ENCODE measurements around the gene CFTR.
A peak's percentile ranks its signal among the peaks of the same experiment; 100 is the strongest.

CFTR gene

DNA sequence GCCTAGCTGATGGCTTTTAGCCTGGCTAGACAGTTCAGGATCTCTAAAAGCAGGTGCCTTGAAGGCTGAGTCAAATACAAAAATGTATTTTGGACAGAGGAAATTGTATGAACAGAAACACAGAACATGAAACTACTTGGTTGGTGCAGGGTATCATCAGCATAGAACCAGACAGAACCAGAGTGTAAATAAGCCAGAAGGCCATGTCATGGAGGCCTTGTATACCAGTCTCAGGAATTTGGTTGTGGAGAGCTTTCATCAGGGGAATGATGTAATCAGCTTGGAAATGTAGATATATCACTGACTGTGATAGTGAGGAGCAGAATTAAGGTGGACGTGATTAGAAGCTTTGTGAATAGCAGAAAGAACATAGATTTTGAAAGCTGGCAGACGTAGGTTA is 82.9 kb downstream of the CFTR start:
- Histone ChIP-seq H4K20me1 (ENCODE audit: insufficient read depth, low read length) (no peaks in the 10 kb centered on the region), H3K27me3 (ENCODE audit: insufficient read depth, low read length, poor library complexity) (no peaks in the 10 kb centered on the region), H3K36me3 (ENCODE audit: insufficient read depth, low read length) (no peaks in the 10 kb centered on the region), H2AFZ (ENCODE audit: low read depth, low read length) (no peak overlapping the region), H3K4me3 (ENCODE audit: low read depth in 1 of 2, low read length in 2 of 2) (no peak overlapping the region), H3K27ac (ENCODE audit: low read length) (no peak overlapping the region), H3K9me3 (ENCODE audit: insufficient read depth, low read length, severe bottlenecking) (no peaks in the 10 kb centered on the region), H3K4me1 (ENCODE audit: insufficient read depth, low read length) (peaks cover 5% of the 10 kb centered on the region; the same call in 1 of the 2 replicates), H3K79me2 (ENCODE audit: insufficient read depth, low read length) (no peaks in the 10 kb centered on the region), H3K9ac (ENCODE audit: low read depth, low read length) (no peak overlapping the region), H3K4me2 (ENCODE audit: insufficient read depth, low read length) (no peak overlapping the region)
- TF ChIP-seq EZH2 (IDR thresholded peaks at IDR 0.05; ENCODE audit: borderline replicate concordance, low read depth, low read length, severe bottlenecking): no peak
- TF ChIP-seq, protein P1, sequence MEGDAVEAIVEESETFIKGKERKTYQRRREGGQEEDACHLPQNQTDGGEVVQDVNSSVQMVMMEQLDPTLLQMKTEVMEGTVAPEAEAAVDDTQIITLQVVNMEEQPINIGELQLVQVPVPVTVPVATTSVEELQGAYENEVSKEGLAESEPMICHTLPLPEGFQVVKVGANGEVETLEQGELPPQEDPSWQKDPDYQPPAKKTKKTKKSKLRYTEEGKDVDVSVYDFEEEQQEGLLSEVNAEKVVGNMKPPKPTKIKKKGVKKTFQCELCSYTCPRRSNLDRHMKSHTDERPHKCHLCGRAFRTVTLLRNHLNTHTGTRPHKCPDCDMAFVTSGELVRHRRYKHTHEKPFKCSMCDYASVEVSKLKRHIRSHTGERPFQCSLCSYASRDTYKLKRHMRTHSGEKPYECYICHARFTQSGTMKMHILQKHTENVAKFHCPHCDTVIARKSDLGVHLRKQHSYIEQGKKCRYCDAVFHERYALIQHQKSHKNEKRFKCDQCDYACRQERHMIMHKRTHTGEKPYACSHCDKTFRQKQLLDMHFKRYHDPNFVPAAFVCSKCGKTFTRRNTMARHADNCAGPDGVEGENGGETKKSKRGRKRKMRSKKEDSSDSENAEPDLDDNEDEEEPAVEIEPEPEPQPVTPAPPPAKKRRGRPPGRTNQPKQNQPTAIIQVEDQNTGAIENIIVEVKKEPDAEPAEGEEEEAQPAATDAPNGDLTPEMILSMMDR (IDR thresholded peaks at IDR 0.05; ENCODE audit: borderline replicate concordance, extremely low read depth, low read length, poor library complexity, severe bottlenecking): no peak
- ATAC-seq (ENCODE audit: insufficient read depth, low read depth) (no peak), DNase-seq (no peak)

DNA sequence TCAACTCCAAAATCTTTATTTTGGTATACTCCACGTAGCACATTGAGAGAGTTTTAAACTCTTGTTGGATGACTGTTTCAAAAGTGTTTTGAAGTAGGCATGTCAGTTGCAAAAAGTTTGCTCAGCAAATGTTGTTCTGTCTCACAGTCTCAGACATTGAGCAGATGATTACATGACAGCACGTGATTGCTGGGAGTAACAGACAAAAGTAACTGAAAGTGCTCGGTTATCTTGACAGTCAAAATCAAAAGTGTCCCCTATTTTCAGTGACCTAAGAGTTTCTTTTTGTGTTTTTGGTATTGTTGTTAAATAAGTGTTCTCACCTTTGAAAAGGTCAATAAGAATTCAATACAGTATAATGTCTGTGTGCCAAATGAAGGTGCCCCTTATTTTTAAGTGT is 84.3 kb downstream of the CFTR start:
- no peak overlapping the region for H3K9ac ChIP-seq (ENCODE audit: low read depth, low read length)
- no peak overlapping the region for H3K4me3 ChIP-seq (ENCODE audit: low read depth in 1 of 2, low read length in 2 of 2)
- TF ChIP-seq EZH2 (IDR thresholded peaks at IDR 0.05; ENCODE audit: borderline replicate concordance, low read depth, low read length, severe bottlenecking): no peak
- TF ChIP-seq, protein P1 (IDR thresholded peaks at IDR 0.05; ENCODE audit: borderline replicate concordance, extremely low read depth, low read length, poor library complexity, severe bottlenecking): no peak
- peak overlapping the region; percentile 37 for H2AFZ ChIP-seq (ENCODE audit: low read depth, low read length)
- no peak overlapping the region for H3K27ac ChIP-seq (ENCODE audit: low read length)
- H3K4me1 ChIP-seq (ENCODE audit: insufficient read depth, low read length): peaks cover 5% of the 10 kb centered on the region; the same call in 1 of the 2 replicates
- no peak for DNase-seq
- H3K4me2 ChIP-seq (ENCODE audit: insufficient read depth, low read length): no peak overlapping the region
- H3K9me3 ChIP-seq (ENCODE audit: insufficient read depth, low read length, severe bottlenecking): no peaks in the 10 kb centered on the region
- no peak for ATAC-seq (ENCODE audit: insufficient read depth, low read depth)
- H3K27me3 ChIP-seq (ENCODE audit: insufficient read depth, low read length, poor library complexity): no peaks in the 10 kb centered on the region
- H3K79me2 ChIP-seq (ENCODE audit: insufficient read depth, low read length): no peaks in the 10 kb centered on the region
- H3K36me3 ChIP-seq (ENCODE audit: insufficient read depth, low read length): no peaks in the 10 kb centered on the region
- H4K20me1 ChIP-seq (ENCODE audit: insufficient read depth, low read length): no peaks in the 10 kb centered on the region

DNA sequence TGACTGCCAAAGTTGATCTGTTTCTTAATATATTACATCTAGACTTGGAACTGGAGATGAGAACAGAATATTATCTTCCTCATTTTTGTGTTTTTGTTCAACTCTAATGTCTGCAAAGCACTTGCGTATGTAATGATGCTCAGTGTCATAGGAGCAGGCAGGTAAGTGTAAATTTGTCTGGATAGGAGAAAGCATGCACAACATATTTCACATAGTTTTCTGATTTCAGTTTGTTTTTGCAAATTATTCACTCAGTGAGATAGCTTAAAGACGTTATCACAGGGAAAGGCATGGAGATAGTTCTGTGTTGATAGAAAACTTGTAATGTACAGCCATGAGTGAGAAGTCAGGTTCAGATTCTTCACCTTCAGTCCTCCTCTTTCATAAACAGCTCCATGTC is 84.8 kb downstream of the CFTR start:
- H3K4me3 ChIP-seq (ENCODE audit: low read depth in 1 of 2, low read length in 2 of 2): no peak overlapping the region
- no peak overlapping the region for H3K4me2 ChIP-seq (ENCODE audit: insufficient read depth, low read length)
- no peak overlapping the region for H3K27ac ChIP-seq (ENCODE audit: low read length)
- H3K4me1 ChIP-seq (ENCODE audit: insufficient read depth, low read length): peaks cover 5% of the 10 kb centered on the region; the same call in 1 of the 2 replicates
- no peak for DNase-seq
- no peaks in the 10 kb centered on the region for H3K79me2 ChIP-seq (ENCODE audit: insufficient read depth, low read length)
- H3K9ac ChIP-seq (ENCODE audit: low read depth, low read length): no peak overlapping the region
- no peak for ATAC-seq (ENCODE audit: insufficient read depth, low read depth)
- H4K20me1 ChIP-seq (ENCODE audit: insufficient read depth, low read length): no peaks in the 10 kb centered on the region
- H3K9me3 ChIP-seq (ENCODE audit: insufficient read depth, low read length, severe bottlenecking): no peaks in the 10 kb centered on the region
- no peaks in the 10 kb centered on the region for H3K36me3 ChIP-seq (ENCODE audit: insufficient read depth, low read length)
- H2AFZ ChIP-seq (ENCODE audit: low read depth, low read length): 0 out of 2 replicates have a peak overlapping the region, but pooled peaks have one; percentile 37
- TF ChIP-seq, protein P1 (IDR thresholded peaks at IDR 0.05; ENCODE audit: borderline replicate concordance, extremely low read depth, low read length, poor library complexity, severe bottlenecking): no peak
- TF ChIP-seq EZH2 (IDR thresholded peaks at IDR 0.05; ENCODE audit: borderline replicate concordance, low read depth, low read length, severe bottlenecking): no peak
- H3K27me3 ChIP-seq (ENCODE audit: insufficient read depth, low read length, poor library complexity): no peaks in the 10 kb centered on the region

DNA sequence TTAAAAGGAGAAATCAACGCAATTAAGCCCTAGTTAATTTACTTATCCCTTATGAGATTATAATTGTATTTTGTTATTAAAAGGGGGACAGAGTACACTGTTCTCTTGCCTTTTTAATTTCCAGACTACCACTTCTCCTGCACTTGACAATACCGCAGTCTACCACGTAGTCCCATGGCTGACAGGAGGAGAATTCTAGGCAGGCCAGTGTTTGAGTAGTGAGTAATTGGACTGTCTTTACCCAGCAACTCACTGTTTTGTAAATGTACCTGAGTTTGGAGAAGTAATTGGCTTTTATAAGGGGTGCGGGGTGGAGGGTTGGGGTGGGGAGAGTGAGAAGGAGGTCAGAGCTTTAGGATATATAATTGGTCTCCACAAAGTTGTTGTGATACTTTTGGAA is 85.4 kb downstream of the CFTR start:
- ATAC-seq (ENCODE audit: insufficient read depth, low read depth) (no peak), DNase-seq (no peak)
- Histone ChIP-seq H3K4me1 (ENCODE audit: insufficient read depth, low read length) (peaks cover 5% of the 10 kb centered on the region; the same call in 1 of the 2 replicates), H3K9me3 (ENCODE audit: insufficient read depth, low read length, severe bottlenecking) (no peaks in the 10 kb centered on the region), H3K4me3 (ENCODE audit: low read depth in 1 of 2, low read length in 2 of 2) (no peak overlapping the region), H3K27me3 (ENCODE audit: insufficient read depth, low read length, poor library complexity) (no peaks in the 10 kb centered on the region), H3K79me2 (ENCODE audit: insufficient read depth, low read length) (no peaks in the 10 kb centered on the region), H3K36me3 (ENCODE audit: insufficient read depth, low read length) (no peaks in the 10 kb centered on the region), H2AFZ (ENCODE audit: low read depth, low read length) (no peak overlapping the region), H3K27ac (ENCODE audit: low read length) (no peak overlapping the region), H4K20me1 (ENCODE audit: insufficient read depth, low read length) (no peaks in the 10 kb centered on the region), H3K4me2 (ENCODE audit: insufficient read depth, low read length) (no peak overlapping the region), H3K9ac (ENCODE audit: low read depth, low read length) (no peak overlapping the region)
- TF ChIP-seq, protein P1 (IDR thresholded peaks at IDR 0.05; ENCODE audit: borderline replicate concordance, extremely low read depth, low read length, poor library complexity, severe bottlenecking): no peak
- no peak for TF ChIP-seq EZH2 (IDR thresholded peaks at IDR 0.05; ENCODE audit: borderline replicate concordance, low read depth, low read length, severe bottlenecking)

Data from DND-41 (cell line).